Measurements from ENCODE around the gene FERMT2. TPM values are rescaled to one million over a fixed set of nuclear protein-coding genes. Genes with fewer than 3 reads are reported as not detected.
A peak's percentile ranks its signal among the peaks of the same experiment; 100 is the strongest.

Gene FERMT2
- total RNA-seq, 6 experiments from 2014 or later = 109 to 152 (median 127) TPM

- Mint-ChIP-seq H3K9me3 (no peaks in the 10 kb centered on the region), H3K4me1 (ENCODE audit: low read depth) (peaks cover 88% of the 10 kb centered on the region), H3K36me3 (ENCODE audit: low read depth) (peaks cover 50% of the 10 kb centered on the region), H3K27me3 (ENCODE audit: insufficient read depth) (peaks cover 1% of the 10 kb centered on the region; the same call in 1 of the 2 replicates), H3K4me3 (peak overlapping the region; percentile 74), H3K27ac (peak overlapping the region; percentile 78)
- DNase-seq = peak; percentile 25
- TF ChIP-seq, protein P1, sequence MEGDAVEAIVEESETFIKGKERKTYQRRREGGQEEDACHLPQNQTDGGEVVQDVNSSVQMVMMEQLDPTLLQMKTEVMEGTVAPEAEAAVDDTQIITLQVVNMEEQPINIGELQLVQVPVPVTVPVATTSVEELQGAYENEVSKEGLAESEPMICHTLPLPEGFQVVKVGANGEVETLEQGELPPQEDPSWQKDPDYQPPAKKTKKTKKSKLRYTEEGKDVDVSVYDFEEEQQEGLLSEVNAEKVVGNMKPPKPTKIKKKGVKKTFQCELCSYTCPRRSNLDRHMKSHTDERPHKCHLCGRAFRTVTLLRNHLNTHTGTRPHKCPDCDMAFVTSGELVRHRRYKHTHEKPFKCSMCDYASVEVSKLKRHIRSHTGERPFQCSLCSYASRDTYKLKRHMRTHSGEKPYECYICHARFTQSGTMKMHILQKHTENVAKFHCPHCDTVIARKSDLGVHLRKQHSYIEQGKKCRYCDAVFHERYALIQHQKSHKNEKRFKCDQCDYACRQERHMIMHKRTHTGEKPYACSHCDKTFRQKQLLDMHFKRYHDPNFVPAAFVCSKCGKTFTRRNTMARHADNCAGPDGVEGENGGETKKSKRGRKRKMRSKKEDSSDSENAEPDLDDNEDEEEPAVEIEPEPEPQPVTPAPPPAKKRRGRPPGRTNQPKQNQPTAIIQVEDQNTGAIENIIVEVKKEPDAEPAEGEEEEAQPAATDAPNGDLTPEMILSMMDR (IDR thresholded peaks at IDR 0.05) = no peak
These were observed 47.8 kb downstream of the FERMT2 start for GRCh38 chr14:52902971-52903619.

- H3K36me3 Mint-ChIP-seq (ENCODE audit: low read depth) = peaks cover 33% of the 10 kb centered on the region
- TF ChIP-seq, protein P1 (IDR thresholded peaks at IDR 0.05) = no peak
- H3K4me3 Mint-ChIP-seq = peak overlapping the region; percentile 60
- H3K27ac Mint-ChIP-seq = peak overlapping the region; percentile 60
- peaks cover 1% of the 10 kb centered on the region; the same call in 1 of the 2 replicates for H3K27me3 Mint-ChIP-seq (ENCODE audit: insufficient read depth)
- peaks cover 79% of the 10 kb centered on the region for H3K4me1 Mint-ChIP-seq (ENCODE audit: low read depth)
- DNase-seq = no peak
- H3K9me3 Mint-ChIP-seq = no peaks in the 10 kb centered on the region
These were observed 49.4 kb downstream of the FERMT2 start for GRCh38 chr14:52901357-52901980.

DNA sequence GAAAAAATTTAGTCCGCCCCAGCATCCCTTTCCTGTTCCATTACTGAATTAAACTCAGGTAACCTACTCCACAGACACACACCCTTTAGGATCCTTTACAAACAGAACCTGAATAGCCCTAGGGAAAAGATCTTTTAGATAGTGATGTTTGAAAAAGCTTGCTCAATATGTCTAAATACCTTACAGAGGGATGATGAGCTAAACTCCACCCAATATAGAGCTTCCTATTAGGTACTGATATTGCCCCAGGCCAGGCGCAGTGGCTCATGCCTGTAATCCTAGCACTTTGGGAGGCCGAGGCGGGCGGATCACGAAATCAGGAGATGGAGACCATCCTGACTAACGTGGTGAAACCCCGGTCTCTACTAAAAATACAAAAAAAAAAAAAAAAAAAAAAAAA is 50.1 kb downstream of the FERMT2 start:
- Mint-ChIP-seq H3K4me3 (no peak overlapping the region), H3K36me3 (ENCODE audit: low read depth) (peaks cover 32% of the 10 kb centered on the region), H3K27ac (peak overlapping the region; percentile 58; the same call in 1 of the 2 replicates), H3K4me1 (ENCODE audit: low read depth) (peaks cover 77% of the 10 kb centered on the region), H3K9me3 (no peaks in the 10 kb centered on the region), H3K27me3 (ENCODE audit: insufficient read depth) (peaks cover 1% of the 10 kb centered on the region; the same call in 1 of the 2 replicates)
- TF ChIP-seq, protein P1 (IDR thresholded peaks at IDR 0.05) = no peak
- DNase-seq = no peak

DNA sequence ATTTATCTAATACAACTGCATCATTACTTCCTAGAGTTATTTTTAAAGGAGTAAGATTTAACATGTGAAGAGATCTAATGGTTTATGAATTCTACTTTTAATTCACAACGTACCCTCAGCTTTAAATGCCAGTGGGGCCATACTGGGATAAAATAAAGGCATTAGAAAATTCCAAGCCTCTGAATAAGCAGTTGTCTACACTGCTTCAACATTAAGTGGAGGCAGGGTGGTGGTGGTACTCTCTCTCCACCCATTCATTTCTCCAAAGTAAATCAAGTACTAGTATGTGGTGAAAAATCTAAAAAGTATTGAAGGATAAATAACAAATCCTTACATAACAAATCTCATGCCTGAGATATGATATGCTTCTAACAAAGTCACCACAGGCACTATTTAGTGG is 52.4 kb downstream of the FERMT2 start:
- peaks cover 32% of the 10 kb centered on the region for H3K36me3 Mint-ChIP-seq (ENCODE audit: low read depth)
- peaks cover 74% of the 10 kb centered on the region for H3K4me1 Mint-ChIP-seq (ENCODE audit: low read depth)
- no peak for DNase-seq
- no peaks in the 10 kb centered on the region for H3K9me3 Mint-ChIP-seq
- H3K4me3 Mint-ChIP-seq = no peak overlapping the region
- TF ChIP-seq, protein P1 (IDR thresholded peaks at IDR 0.05) = no peak
- H3K27me3 Mint-ChIP-seq (ENCODE audit: insufficient read depth) = peaks cover 1% of the 10 kb centered on the region; the same call in 1 of the 2 replicates
- H3K27ac Mint-ChIP-seq = no peak overlapping the region

- peak overlapping the region; percentile 72 for H3K27ac Mint-ChIP-seq
- 0 out of 2 replicates have a peak, but pooled peaks cover under 1% of the 10 kb centered on the region for H3K27me3 Mint-ChIP-seq (ENCODE audit: insufficient read depth)
These were observed 55.9 kb downstream of the FERMT2 start for GRCh38 chr14:52895000-52895399.

More at GRCh38 chr14:52895000-52895399, 55.9 kb downstream of the FERMT2 start:
- Mint-ChIP-seq H3K4me3 (peak overlapping the region; percentile 69), H3K4me1 (ENCODE audit: low read depth) (peaks cover 61% of the 10 kb centered on the region), H3K36me3 (ENCODE audit: low read depth) (peaks cover 35% of the 10 kb centered on the region), H3K9me3 (no peaks in the 10 kb centered on the region)
- TF ChIP-seq, protein P1 (IDR thresholded peaks at IDR 0.05) = no peak
- DNase-seq = peak; percentile 42
